HepG2 (cell line): Measurements from ENCODE around the gene EEF2. TPM values are rescaled to one million over a fixed set of nuclear protein-coding genes. Genes with fewer than 3 reads are reported as not detected.
A peak's percentile ranks its signal among the peaks of the same experiment; 100 is the strongest.

Source experiments
- ATAC-seq: fragments of 200-7000 bp; cut with Tn5 transposase; 3 replicates; pipeline ENCODE4 v1.9.1; 2020; ENCODE audit warnings: mild to moderate bottlenecking, moderate library complexity
- BruUV-seq: library from RNA; stranded (reverse); fragments of 400-500 nt; replicated peaks from 2 replicates; lab custom pipeline; 2021; lab: Mats Ljungman, UMichigan
- CTCF ChIA-PET: fragments of 300-600 bp; formaldehyde crosslinking; extraction: SDS; loops from one replicate; lab custom pipeline; 2021; ENCODE audit warnings: low total read pairs, inconsistent platforms, low intra/inter-chr PET ratio; lab: Yijun Ruan, JAX
- POLR2A ChIA-PET: fragments of 350-600 bp; sonication (Branson Sonifier 250); formaldehyde crosslinking; loops from one replicate; lab custom pipeline; 2020; ENCODE audit warnings: antibody characterized with exemption, inconsistent platforms; lab: Yijun Ruan, JAX
- DNase-seq: peaks from one replicate; pipeline ENCODE4 v3.0.0-alpha.2; 2015; ENCODE audit warnings: low spot score
- FAIRE-seq: peaks from 3 replicates; lab custom pipeline; 2011; peaks lifted over from hg19 to GRCh38; lab: Jason Lieb, UNC
- H2AFZ ChIP-seq: one replicate; pipeline ENCODE4 v1.6.1; 2011; ENCODE audit warnings: low read length, inconsistent platforms
- H3K27ac ChIP-seq: fragments of 300-600 bp; 3 replicates; pipeline ENCODE4 v1.8.0; 2011; ENCODE audit warnings: mixed run types, mild to moderate bottlenecking, mixed read lengths, low read length, inconsistent platforms; ENCODE audit not compliant: insufficient read depth; ENCODE audit errors: extremely low read length
- H3K27me3 ChIP-seq, 2 experiments: fragments of 200-600 bp in 1 of 2; 2 replicates in 1 of 2; 3 replicates in 1 of 2; pipeline versions ENCODE4 v1.6.0 to v1.8.0; 2011; ENCODE audit warnings: low read length in 2 of 2, mild to moderate bottlenecking in 2 of 2, moderate library complexity in 2 of 2, inconsistent platforms in 1 of 2; ENCODE audit not compliant: insufficient read depth in 2 of 2, control insufficient read depth in 1 of 2
- H3K36me3 ChIP-seq, 2 experiments: fragments of 200-600 bp in 1 of 2; replicated peaks in 1 of 2; 2 replicates in 1 of 2; 3 replicates in 1 of 2; pipeline versions ENCODE4 v1.5.1 to v1.8.0; 2011; ENCODE audit warnings: low read length in 2 of 2, inconsistent platforms in 1 of 2; ENCODE audit not compliant: insufficient read depth in 2 of 2, control insufficient read depth in 1 of 2
- H3K4me1 ChIP-seq: 2 replicates; pipeline ENCODE4 v1.5.1; 2012; ENCODE audit warnings: low read length, inconsistent platforms; ENCODE audit not compliant: insufficient read depth
- H3K4me2 ChIP-seq: 2 replicates; pipeline ENCODE4 v1.6.0; 2011; ENCODE audit warnings: low read depth, low read length, inconsistent platforms
- H3K4me3 ChIP-seq, 3 experiments: fragments of 200-600 bp in 1 of 3; sonication (generic), shearing (Covaris generic) in 1 of 3; replicated peaks in 1 of 3; 2 replicates each; pipeline ENCODE4 v1.5.1; 2011 to 2016; ENCODE audit warnings: low read length in 3 of 3, inconsistent platforms in 2 of 3, low read depth in 2 of 3, mild to moderate bottlenecking in 2 of 3, control low read depth in 1 of 3, mixed read lengths in 1 of 3; ENCODE audit not compliant: insufficient read depth in 1 of 3
- H3K79me2 ChIP-seq: one replicate; pipeline ENCODE4 v1.6.1; 2011; ENCODE audit warnings: low read length, inconsistent platforms; ENCODE audit not compliant: insufficient read depth
- H3K9ac ChIP-seq: 2 replicates; pipeline ENCODE4 v1.6.0; 2011; ENCODE audit warnings: mild to moderate bottlenecking, low read depth, low read length, inconsistent platforms; ENCODE audit not compliant: insufficient read depth
- H3K9me3 ChIP-seq: 2 replicates; pipeline ENCODE4 v1.5.1; 2012; ENCODE audit warnings: mild to moderate bottlenecking, low read length
- H4K20me1 ChIP-seq: 2 replicates; pipeline ENCODE4 v1.6.0; 2011; ENCODE audit warnings: inconsistent platforms, mild to moderate bottlenecking, low read length, moderate library complexity; ENCODE audit not compliant: insufficient read depth
- AGO2 ChIP-seq: fragments of 200-400 bp; formaldehyde crosslinking; optimal IDR thresholded peaks from 2 replicates; pipeline ENCODE3; 2017; ENCODE audit warnings: mild to moderate bottlenecking, low read depth, low read length, moderate library complexity
- ATF7 ChIP-seq, 2 experiments: fragments of 450-650 bp in 1 of 2; sonication (generic) in 1 of 2; formaldehyde crosslinking in 1 of 2; IDR thresholded peaks; 2 replicates each; pipeline versions ENCODE4 v1.4.0 to v1.6.1; 2016 to 2020; ENCODE audit warnings: antibody characterized with exemption in 1 of 2, mild to moderate bottlenecking in 1 of 2, missing genetic modification reagents in 1 of 2
- EHMT2 ChIP-seq: fragments of 200-600 bp; sonication (generic); IDR thresholded peaks from 2 replicates; pipeline ENCODE4 v1.7.0; 2017; ENCODE audit warnings: antibody characterized with exemption, low read depth, low read length, borderline replicate concordance
- KDM2A ChIP-seq: sonication (generic); formaldehyde crosslinking; IDR thresholded peaks from 2 replicates; pipeline ENCODE4 v1.4.0; 2020; ENCODE audit warnings: low read depth, missing genetic modification reagents, borderline replicate concordance
- KLF11 ChIP-seq: IDR thresholded peaks from 2 replicates; pipeline ENCODE4 v1.6.1; 2016; ENCODE audit warnings: missing compliant biosample characterization
- SAP130 ChIP-seq: IDR thresholded peaks from 2 replicates; pipeline ENCODE4 v1.6.1; 2016; ENCODE audit warnings: low read depth
- SIN3A ChIP-seq: IDR thresholded peaks from 2 replicates; pipeline ENCODE4 v1.6.1; 2011; ENCODE audit warnings: low read depth, mild to moderate bottlenecking, control low read depth, low read length, borderline replicate concordance
- SP5 ChIP-seq: IDR thresholded peaks from 2 replicates; pipeline ENCODE4 v1.6.1; 2016; ENCODE audit warnings: low read depth, borderline replicate concordance
- ZBTB38 ChIP-seq: sonication (generic); formaldehyde crosslinking; IDR thresholded peaks from 2 replicates; pipeline ENCODE4 v1.5.1; 2020; ENCODE audit warnings: mild to moderate bottlenecking, missing genetic modification reagents
- ZNF598 ChIP-seq: sonication (generic); formaldehyde crosslinking; IDR thresholded peaks from 2 replicates; pipeline ENCODE4 v1.5.1; 2020; ENCODE audit warnings: mild to moderate bottlenecking, missing genetic modification reagents, borderline replicate concordance
- ZNF607 ChIP-seq: sonication (generic); formaldehyde crosslinking; IDR thresholded peaks from 2 replicates; pipeline ENCODE4 v1.5.1; 2020; ENCODE audit warnings: missing genetic modification reagents, mild to moderate bottlenecking, borderline replicate concordance
- ZNF687 ChIP-seq: sonication (generic); formaldehyde crosslinking; IDR thresholded peaks from 2 replicates; pipeline ENCODE4 v1.5.1; 2020; ENCODE audit warnings: mild to moderate bottlenecking, missing genetic modification reagents, moderate library complexity
- ZSCAN30 ChIP-seq: sonication (generic); formaldehyde crosslinking; IDR thresholded peaks from 2 replicates; pipeline ENCODE4 v1.5.0; 2020; ENCODE audit warnings: mild to moderate bottlenecking, missing genetic modification reagents
- whole genome bisulfite sequencing: methylation state at CpG from one replicate; pipeline ENCODE4 v1.1.6; 2017; ENCODE audit warnings: low lambda C conversion rate; 5-methylcytosine and 5-hydroxymethylcytosine counted together
- in situ Hi-C: cut with HindIII; loops from 2 replicates; pipeline ENCODE4 v1.10.0; 2017; ENCODE audit warnings: low pct_unique_long_range_greater_than_20kb; ENCODE audit not compliant: extremely low pct_ligation_motif_present
- intact Hi-C: fragments of 100-400 bp; cut with micrococcal nuclease; formaldehyde crosslinking; loops from one replicate; pipeline ENCODE4 v1.10.0; 2022; ENCODE audit not compliant: unreplicated experiment
- polyA plus RNA-seq, 8 experiments: library from polyadenylated mRNA; depleted of rRNA in 3 of 8; stranded (reverse) in 7 of 8; unstranded in 1 of 8; fragments of >200 nt; fragmentation: Illumina TruSeq in 4 of 8; extraction: Trizol in 4 of 8; gene quantifications; 2 replicates each; pipeline versions ENCODE4 v1.2.1 to v1.2.3, GENCODE V29; 2011 to 2016; ENCODE audit warnings: low read depth in 4 of 8, missing spikeins in 1 of 8, mixed read lengths in 1 of 8; ENCODE audit not compliant: insufficient read depth in 1 of 8
- total RNA-seq, 5 experiments: library from RNA; depleted of rRNA; stranded (reverse); fragments of >200 nt; fragmentation: Illumina TruSeq; extraction: Trizol; gene quantifications; 2 replicates each; pipeline ENCODE4 v1.2.3, GENCODE V29; 2016; ENCODE audit warnings: low read depth in 1 of 5

The EEF2 gene
- total and polyA plus RNA-seq, 2 of the 13 experiments (the other 11 are each of a cell fraction or from before 2014, with no cell fraction given) = 1,441 to 1,777 TPM

- peak overlapping the region; percentile 92 for H3K4me2 ChIP-seq
- FAIRE-seq (no peak), DNase-seq (peak; percentile 18), ATAC-seq (peak; percentile 32; the same call in 2 of the 3 replicates)
- H2AFZ ChIP-seq = no peak overlapping the region
- peak overlapping the region; percentile 90 to 100 (median 98) for H3K4me3 ChIP-seq
- CTCF ChIA-PET = no interaction called here
- no TSS peak for BruUV-seq
- H3K4me1 ChIP-seq = peaks cover 33% of the 10 kb centered on the region
- H3K36me3 ChIP-seq = peaks cover 3 to 8% of the 10 kb centered on the region in 2 experiments; a peak in 4 of 5 replicates
- TF ChIP-seq KLF11 (CRISPR knock-in tag) (0 out of 2 replicates have a peak, but pooled peaks have one; percentile 38), AGO2 (peak; percentile 31), SIN3A (peak; percentile 52; the same call in 1 of the 2 replicates), ZBTB38 (CRISPR knock-in tag) (0 out of 2 replicates have a peak, but pooled peaks have one; percentile 7), SAP130 (CRISPR knock-in tag) (peak; percentile 59; the same call in 1 of the 2 replicates), ATF7 (IDR thresholded peaks at IDR 0.05) (no peak), ATF7 (CRISPR knock-in tag; IDR thresholded peaks at IDR 0.05) (no peak), ZNF687 (0 out of 2 replicates have a peak, but pooled peaks have one; percentile 8), KDM2A (0 out of 2 replicates have a peak, but pooled peaks have one; percentile 25), ZNF598 (CRISPR knock-in tag) (peak; percentile 65; the same call in 1 of the 2 replicates), ZSCAN30 (no peak), ZNF607 (CRISPR knock-in tag) (0 out of 2 replicates have a peak, but pooled peaks have one; percentile 20), EHMT2 (no peak), SP5 (CRISPR knock-in tag) (0 out of 2 replicates have a peak, but pooled peaks have one; percentile 7)
- 0% methylated on average over 4 of the region's 55 CpGs for WGBS
- H3K79me2 ChIP-seq = peaks cover 35% of the 10 kb centered on the region
- H3K9me3 ChIP-seq = no peaks in the 10 kb centered on the region
- in situ Hi-C loops = no loop called here
- H3K27ac ChIP-seq = peak overlapping the region; percentile 46
- intact Hi-C loops = loop anchor here (10.0 kb wide), 1 partner anchor 127 kb away; no protein-coding TSS in a partner anchor
- peak overlapping the region; percentile 89 for H3K9ac ChIP-seq
- H4K20me1 ChIP-seq = 0 out of 2 replicates have a peak, but pooled peaks cover 9% of the 10 kb centered on the region
- no peaks in the 10 kb centered on the region; a peak in 1 of 5 replicates for H3K27me3 ChIP-seq
- POLR2A ChIA-PET = interaction anchor here (0.6 to 2.3 kb wide), 7 partner anchors 23 to 245 kb away, joined by 3 to 11 read pairs (median 3); partner anchors contain the start of genes EEF2 and MRPL54
Observed at GRCh38 chr19:4007836-4008539, 22.7 kb upstream of the EEF2 start.
